NB4 (cell line): ENCODE data around the gene HBE1.

Source experiments
- CTCF ChIP-seq: IDR thresholded peaks from one replicate; pipeline ENCODE4 v1.5.1; 2012; ENCODE audit warnings: low read depth, low read length
- MAX ChIP-seq: IDR thresholded peaks from 2 replicates; pipeline ENCODE4 v1.6.1; 2011; ENCODE audit warnings: low read depth, low read length
- POLR2A ChIP-seq: IDR thresholded peaks from 2 replicates; pipeline ENCODE4 v1.6.1; 2011; ENCODE audit warnings: mild to moderate bottlenecking; ENCODE audit not compliant: insufficient read length; ENCODE audit errors: extremely low read depth

GRCh38 chr11:5286351-5286750 is 16.6 kb upstream of the HBE1 start:
- no peak for TF ChIP-seq POLR2A
- TF ChIP-seq CTCF: no peak
- TF ChIP-seq MAX: no peak
